GM23248 (cell line): ENCODE results near the gene CXCL9. TPM values are rescaled to one million over a fixed set of nuclear protein-coding genes. Genes with fewer than 3 reads are reported as not detected.
"Not testable (repeated sequence)": the region's sequence is repeated elsewhere in the genome, so short reads cannot be mapped to it uniquely, and the experiment has no call there.

Source experiments
- DNase-seq: peaks from one replicate; pipeline ENCODE4 v3.0.0-alpha.2; 2015
- H2AFZ ChIP-seq: fragments of 200-600 bp; sonication (generic); 2 replicates; pipeline ENCODE4 v1.6.1; 2016; ENCODE audit warnings: antibody characterized with exemption
- H3F3A ChIP-seq: fragments of 200-600 bp; sonication (generic); 2 replicates; pipeline ENCODE4 v1.6.1; 2016; ENCODE audit warnings: mild to moderate bottlenecking, antibody characterized with exemption, mixed run types; ENCODE audit not compliant: insufficient read depth
- H3K27ac ChIP-seq: fragments of 200-600 bp; sonication (generic); 2 replicates; pipeline ENCODE4 v1.5.1; 2016; ENCODE audit warnings: mild to moderate bottlenecking
- H3K27me3 ChIP-seq: fragments of 200-600 bp; sonication (generic); replicated peaks from 2 replicates; pipeline ENCODE4 v1.6.1; 2016; ENCODE audit warnings: mild to moderate bottlenecking; ENCODE audit not compliant: insufficient read depth
- H3K36me3 ChIP-seq: fragments of 200-600 bp; sonication (generic); 2 replicates; pipeline ENCODE4 v1.6.1; 2016; ENCODE audit warnings: low read depth, mild to moderate bottlenecking
- H3K4me1 ChIP-seq: fragments of 200-600 bp; sonication (generic); 2 replicates; pipeline ENCODE4 v1.6.1; 2016; ENCODE audit warnings: mild to moderate bottlenecking; ENCODE audit not compliant: insufficient read depth
- H3K4me2 ChIP-seq: fragments of 200-600 bp; sonication (generic); one replicate; pipeline ENCODE4 v1.6.1; 2016; ENCODE audit warnings: mild to moderate bottlenecking; ENCODE audit not compliant: unreplicated experiment
- H3K4me3 ChIP-seq: fragments of 200-600 bp; sonication (generic); 2 replicates; pipeline ENCODE4 v1.5.1; 2016; ENCODE audit warnings: mild to moderate bottlenecking
- H3K79me2 ChIP-seq: fragments of 200-600 bp; sonication (generic); 2 replicates; pipeline ENCODE4 v1.6.1; 2016; ENCODE audit warnings: mild to moderate bottlenecking; ENCODE audit not compliant: insufficient read depth
- H3K9ac ChIP-seq: fragments of 200-600 bp; sonication (generic); 2 replicates; pipeline ENCODE4 v1.6.1; 2016; ENCODE audit warnings: mild to moderate bottlenecking
- H3K9me2 ChIP-seq: fragments of 200-600 bp; sonication (generic); 2 replicates; pipeline ENCODE4 v1.6.1; 2016; ENCODE audit warnings: mixed run types, mild to moderate bottlenecking, moderate library complexity; ENCODE audit not compliant: insufficient read depth
- H3K9me3 ChIP-seq: fragments of 200-600 bp; sonication (generic); one replicate; pipeline ENCODE4 v1.6.1; 2017; ENCODE audit warnings: low read depth
- H4K20me1 ChIP-seq: fragments of 200-600 bp; sonication (generic); 2 replicates; pipeline ENCODE4 v1.6.0; 2016; ENCODE audit not compliant: insufficient read depth
- EZH2 ChIP-seq: fragments of 200-600 bp; sonication (generic); IDR thresholded peaks from 2 replicates; pipeline ENCODE4 v1.6.1; 2018; ENCODE audit warnings: antibody characterized with exemption, mild to moderate bottlenecking; ENCODE audit not compliant: insufficient read depth, poor library complexity, severe bottlenecking
- EZH2phosphoT487 ChIP-seq: fragments of 200-600 bp; sonication (generic); IDR thresholded peaks from 2 replicates; pipeline ENCODE4 v1.6.1; 2018; ENCODE audit warnings: antibody characterized with exemption, moderate library complexity, mild to moderate bottlenecking, low read depth; ENCODE audit not compliant: insufficient read depth
- WGBS, 2 experiments: methylation state at CpG; one replicate each; pipeline ENCODE4 v1.1.6; 2015 to 2017; ENCODE audit warnings: low lambda C conversion rate in 2 of 2, low coverage in 1 of 2; ENCODE audit errors: missing lambda C conversion rate in 2 of 2; 5-methylcytosine and 5-hydroxymethylcytosine counted together
- in situ Hi-C: fragments of 300-500 bp; cut with MboI; formaldehyde crosslinking; loops from 2 replicates; pipeline ENCODE4 v1.15.0; 2020
- polyA plus RNA-seq: library from polyadenylated mRNA; unstranded; fragments of >200 nt; fragmentation: Nextera tagmentation; extraction: Ambion mirVana; gene quantifications from 2 replicates; pipeline ENCODE4 v1.2.1, GENCODE V29; 2016
- total RNA-seq: library from RNA; depleted of rRNA; stranded (reverse); fragments of >200 nt; shearing (Covaris generic); gene quantifications from 2 replicates; pipeline ENCODE4 v1.2.3, GENCODE V29; 2014

CXCL9 gene
- total and polyA plus RNA-seq, 2 experiments from 2014 or later: not detected

GRCh38 chr4:76044686-76045085 lies 37.4 kb upstream of the CXCL9 start:
- 36 to 40% methylated on average over 4 of the region's 4 CpGs for WGBS, 2 experiments
- H2AFZ ChIP-seq: not testable (repeated sequence)

DNA sequence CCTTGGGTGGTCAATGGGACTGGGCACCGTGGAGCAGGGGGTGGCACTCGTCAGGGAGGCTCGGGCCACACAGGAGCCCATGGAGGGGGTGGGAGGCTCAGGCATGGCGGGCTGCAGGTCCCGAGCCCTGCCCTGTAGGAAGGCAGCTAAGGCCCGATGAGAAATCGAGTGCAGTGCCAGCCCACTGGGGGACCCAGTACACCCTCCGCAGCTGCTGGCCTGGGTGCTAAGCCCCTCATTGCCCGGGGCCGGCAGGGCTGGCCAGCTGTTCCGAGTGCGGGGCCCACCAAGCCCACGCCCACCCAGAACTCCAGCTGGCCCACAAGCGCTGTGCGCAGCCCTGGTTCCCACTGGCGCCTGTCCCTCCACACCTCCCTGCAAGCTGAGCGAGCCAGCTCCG lies 36.0 kb upstream of the CXCL9 start:
- H3K27ac ChIP-seq, DNase-seq, H3K36me3 ChIP-seq, in situ Hi-C loops, H3K4me3 ChIP-seq, H4K20me1 ChIP-seq, H3F3A ChIP-seq, H3K9me2 ChIP-seq, H3K4me2 ChIP-seq, H3K79me2 ChIP-seq, H2AFZ ChIP-seq, H3K4me1 ChIP-seq, H3K27me3 ChIP-seq, H3K9ac ChIP-seq, H3K9me3 ChIP-seq: not testable (repeated sequence)
- whole genome bisulfite sequencing, 2 experiments: 62 to 68% methylated on average over 14 to 15 of the region's 18 CpGs

More at GRCh38 chr4:76044686-76045085, 37.4 kb upstream of the CXCL9 start:
- H3K4me3 ChIP-seq, H3K27ac ChIP-seq, H3K9ac ChIP-seq, H3K27me3 ChIP-seq, H3K9me3 ChIP-seq, in situ Hi-C loops, H3K4me2 ChIP-seq, H4K20me1 ChIP-seq, DNase-seq, H3K36me3 ChIP-seq, H3K9me2 ChIP-seq, H3K79me2 ChIP-seq, H3K4me1 ChIP-seq, H3F3A ChIP-seq: not testable (repeated sequence)

DNA sequence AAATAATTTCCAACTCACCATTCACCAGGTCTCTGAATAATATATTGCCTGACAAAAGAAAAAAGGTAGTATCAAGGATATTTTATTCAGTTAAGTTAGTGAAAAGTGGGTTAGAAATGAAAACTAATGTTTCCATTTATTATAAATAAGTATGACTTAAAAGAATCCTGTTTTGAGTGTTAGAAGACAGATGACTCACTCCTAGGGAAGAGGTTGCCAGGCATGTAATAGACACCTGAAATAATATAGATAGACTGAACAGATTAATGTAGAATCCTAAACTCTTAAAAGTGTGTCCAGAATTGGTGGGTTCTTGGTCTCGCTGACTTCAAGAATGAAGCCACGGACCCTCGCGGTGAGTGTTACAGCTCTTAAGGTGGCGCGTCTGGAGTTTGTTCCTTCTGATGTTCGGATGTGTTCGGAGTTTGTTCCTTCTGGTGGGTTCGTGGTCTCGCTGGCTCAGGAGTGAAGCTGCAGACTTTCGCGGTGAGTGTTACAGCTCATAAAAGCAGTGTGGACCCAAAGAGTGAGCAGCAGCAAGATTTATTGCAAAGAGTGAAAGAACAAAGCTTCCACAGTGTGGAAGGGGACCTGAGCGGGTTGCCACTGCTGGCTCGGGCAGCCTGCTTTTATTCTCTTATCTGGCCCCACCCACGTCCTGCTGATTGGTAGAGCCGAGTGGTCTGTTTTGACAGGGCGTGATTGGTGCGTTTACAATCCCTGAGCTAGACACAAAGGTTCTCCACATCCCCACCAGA lies 35.1 kb upstream of the CXCL9 start:
- H3K27me3 ChIP-seq, DNase-seq, H3K9me3 ChIP-seq, H3K9me2 ChIP-seq, H3K9ac ChIP-seq, H3F3A ChIP-seq, H3K4me2 ChIP-seq, H3K4me3 ChIP-seq, in situ Hi-C loops, H2AFZ ChIP-seq, H3K36me3 ChIP-seq, H3K79me2 ChIP-seq, H3K4me1 ChIP-seq, H3K27ac ChIP-seq, H4K20me1 ChIP-seq: not testable (repeated sequence)
- 75 to 84% methylated on average over 16 to 18 of the region's 18 CpGs for whole genome bisulfite sequencing, 2 experiments

DNA sequence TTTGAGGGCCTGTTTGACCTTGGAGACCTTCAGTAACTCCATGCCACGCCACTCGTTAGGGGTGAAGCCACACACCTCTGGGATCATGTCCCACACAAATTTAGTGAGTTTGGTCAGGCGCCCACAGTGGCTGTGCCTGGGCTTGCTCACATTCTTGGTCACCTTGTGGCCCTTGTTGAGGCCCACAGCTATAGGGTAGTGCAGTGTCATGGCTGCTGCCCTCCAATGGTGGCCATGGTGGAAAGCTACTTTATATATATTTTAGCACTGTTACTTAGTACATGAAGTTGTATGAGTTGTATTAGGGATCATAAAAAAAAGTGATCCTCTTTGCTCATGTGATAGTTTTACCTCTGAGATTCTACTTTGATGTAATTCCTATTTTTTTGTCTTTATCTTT lies 29.5 kb upstream of the CXCL9 start:
- H3F3A ChIP-seq: no peaks in the 10 kb centered on the region
- H3K4me3 ChIP-seq: no peak overlapping the region
- H2AFZ ChIP-seq: no peak overlapping the region
- no peaks in the 10 kb centered on the region for H3K79me2 ChIP-seq
- H4K20me1 ChIP-seq: no peaks in the 10 kb centered on the region
- no peak overlapping the region for H3K27ac ChIP-seq
- H3K9me3 ChIP-seq: no peaks in the 10 kb centered on the region
- no peaks in the 10 kb centered on the region for H3K4me1 ChIP-seq
- H3K9me2 ChIP-seq: no peaks in the 10 kb centered on the region
- H3K36me3 ChIP-seq: no peaks in the 10 kb centered on the region
- 0 out of 2 replicates have a peak, but pooled peaks cover 10% of the 10 kb centered on the region for H3K27me3 ChIP-seq
- 86 to 90% methylated on average over 3 of the region's 3 CpGs for WGBS, 2 experiments
- no peak overlapping the region for H3K4me2 ChIP-seq
- no peak overlapping the region for H3K9ac ChIP-seq
- no peak for DNase-seq
- in situ Hi-C loops: no loop called here
- TF ChIP-seq EZH2phosphoT487 (no peak), EZH2 (no peak)

DNA sequence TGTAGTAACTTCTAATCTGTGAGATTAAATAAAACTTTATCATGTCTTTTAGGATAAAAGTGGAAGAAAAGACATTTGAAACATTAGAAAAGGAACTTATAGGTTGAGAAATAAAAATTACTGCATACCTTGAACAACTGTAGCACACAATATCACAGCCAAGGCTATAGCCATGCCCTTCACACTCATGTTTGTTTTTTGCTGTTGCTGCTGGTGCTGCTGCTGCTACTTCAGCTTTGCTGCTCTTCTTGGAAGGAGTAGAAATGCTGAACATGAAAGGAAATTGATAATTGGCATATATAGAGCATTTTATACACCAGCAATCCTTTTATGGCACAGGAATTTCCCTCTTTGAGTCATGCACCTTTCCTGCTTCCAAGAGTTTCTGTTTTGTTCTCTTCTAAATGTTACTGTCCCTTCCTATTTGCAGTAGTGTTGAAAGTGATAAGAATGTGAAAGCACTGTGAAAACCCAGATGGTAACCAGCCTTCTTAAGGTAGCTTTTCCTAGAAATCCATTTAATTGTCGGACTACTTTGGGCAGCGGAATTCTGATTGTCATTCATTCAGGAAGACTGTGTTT lies 28.6 kb upstream of the CXCL9 start, which contains the start of gene CXCL11:
CXCL11 (minus strand) TSS at position 272 of the 582 bp plus-strand sequence; CDS start at position 189, 83 bp downstream.
- Histone ChIP-seq H3K4me3 (no peak within 1 kb of the TSS), H4K20me1 (no peaks in the 10 kb centered on the region), H3K9ac (no peak within 1 kb of the TSS), H3F3A (no peaks in the 10 kb centered on the region), H3K9me2 (no peaks in the 10 kb centered on the region), H3K9me3 (no peaks in the 10 kb centered on the region), H3K36me3 (no peaks in the 10 kb centered on the region), H2AFZ (no peak within 1 kb of the TSS), H3K27me3 (0 out of 2 replicates have a peak, but pooled peaks cover 7% of the 10 kb centered on the region), H3K27ac (no peak within 1 kb of the TSS), H3K4me1 (no peaks in the 10 kb centered on the region), H3K79me2 (no peaks in the 10 kb centered on the region), H3K4me2 (no peak within 1 kb of the TSS)
- no peak for TF ChIP-seq EZH2
- no peak for TF ChIP-seq EZH2phosphoT487
- 94 to 98% methylated on average over 2 of the region's 2 CpGs for WGBS, 2 experiments
- in situ Hi-C loops: no loop called here
- no peak for DNase-seq
